GM23248 (cell line): Measurements from ENCODE around the gene COA3.

ENCODE experiments used
- EZH2 ChIP-seq: fragments of 200-600 bp; sonication (generic); IDR thresholded peaks from 2 replicates; pipeline ENCODE4 v1.6.1; 2018; ENCODE audit warnings: antibody characterized with exemption, mild to moderate bottlenecking; ENCODE audit not compliant: insufficient read depth, poor library complexity, severe bottlenecking
- EZH2phosphoT487 ChIP-seq: fragments of 200-600 bp; sonication (generic); IDR thresholded peaks from 2 replicates; pipeline ENCODE4 v1.6.1; 2018; ENCODE audit warnings: antibody characterized with exemption, moderate library complexity, mild to moderate bottlenecking, low read depth; ENCODE audit not compliant: insufficient read depth

DNA sequence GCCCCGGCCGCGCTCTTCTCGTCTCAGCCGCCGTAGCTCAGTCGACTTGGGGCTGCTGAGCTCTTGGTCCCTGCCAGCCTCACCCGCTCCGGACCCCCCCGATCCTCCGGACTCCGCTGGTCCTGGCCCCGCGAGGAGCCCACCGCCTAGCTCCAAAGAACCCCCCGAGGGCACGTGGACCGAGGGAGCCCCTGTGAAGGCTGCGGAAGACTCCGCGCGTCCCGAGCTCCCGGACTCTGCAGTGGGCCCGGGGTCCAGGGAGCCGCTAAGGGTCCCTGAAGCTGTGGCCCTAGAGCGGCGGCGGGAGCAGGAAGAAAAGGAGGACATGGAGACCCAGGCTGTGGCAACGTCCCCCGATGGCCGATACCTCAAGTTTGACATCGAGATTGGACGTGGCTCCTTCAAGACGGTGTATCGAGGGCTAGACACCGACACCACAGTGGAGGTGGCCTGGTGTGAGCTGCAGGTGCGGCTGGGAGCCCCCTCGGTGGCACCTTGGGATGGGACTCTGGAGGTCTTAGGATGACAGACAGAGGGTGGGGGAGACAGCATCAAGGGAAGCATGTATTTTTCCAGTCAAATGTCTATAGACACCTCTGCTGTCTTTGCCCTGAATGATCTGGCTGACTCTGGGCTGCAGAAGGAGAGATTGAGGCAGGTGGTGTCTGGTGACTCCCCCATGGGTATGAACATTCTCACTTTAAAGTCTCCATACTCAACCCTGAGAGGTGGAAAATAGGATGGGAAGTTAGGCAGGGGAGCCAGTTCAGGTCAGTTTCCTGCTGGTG lies 17.5 kb downstream of the COA3 start:
- TF ChIP-seq EZH2 (no peak), EZH2phosphoT487 (no peak)
